PFSK-1 (cell line): Measurements from ENCODE around the gene GDF3.

Experiments used
- FOXP2 ChIP-seq: optimal IDR thresholded peaks from 2 replicates; pipeline ENCODE3; 2011; ENCODE audit warnings: borderline replicate concordance, control low read depth, inconsistent platforms; ENCODE audit not compliant: insufficient read depth; ENCODE audit errors: extremely low read length, extremely low read depth
- POLR2AphosphoS5 ChIP-seq: IDR thresholded peaks from 2 replicates; pipeline ENCODE4 v1.6.1; 2012; ENCODE audit warnings: low read depth, mild to moderate bottlenecking, control low read depth, low read length, moderate library complexity
- SIN3A ChIP-seq: IDR thresholded peaks from 2 replicates; pipeline ENCODE4 v1.6.1; 2012; ENCODE audit warnings: mild to moderate bottlenecking, low read length, moderate library complexity, borderline replicate concordance; ENCODE audit not compliant: insufficient read depth
- TAF1 ChIP-seq: IDR thresholded peaks from 2 replicates; pipeline ENCODE4 v1.6.1; 2012; ENCODE audit warnings: low read length, control low read depth, borderline replicate concordance; ENCODE audit not compliant: insufficient read depth
- TF ChIP-seq, protein P1 (sequence below), 2 experiments: IDR thresholded peaks; 2 replicates each; pipeline versions ENCODE4 v1.6.1 to v1.8.0; 2011 to 2012; ENCODE audit warnings: low read depth in 2 of 2, low read length in 2 of 2, control low read depth in 1 of 2, inconsistent platforms in 1 of 2, mild to moderate bottlenecking in 1 of 2, moderate library complexity in 1 of 2; ENCODE audit not compliant: insufficient read depth in 1 of 2

Gene GDF3

DNA sequence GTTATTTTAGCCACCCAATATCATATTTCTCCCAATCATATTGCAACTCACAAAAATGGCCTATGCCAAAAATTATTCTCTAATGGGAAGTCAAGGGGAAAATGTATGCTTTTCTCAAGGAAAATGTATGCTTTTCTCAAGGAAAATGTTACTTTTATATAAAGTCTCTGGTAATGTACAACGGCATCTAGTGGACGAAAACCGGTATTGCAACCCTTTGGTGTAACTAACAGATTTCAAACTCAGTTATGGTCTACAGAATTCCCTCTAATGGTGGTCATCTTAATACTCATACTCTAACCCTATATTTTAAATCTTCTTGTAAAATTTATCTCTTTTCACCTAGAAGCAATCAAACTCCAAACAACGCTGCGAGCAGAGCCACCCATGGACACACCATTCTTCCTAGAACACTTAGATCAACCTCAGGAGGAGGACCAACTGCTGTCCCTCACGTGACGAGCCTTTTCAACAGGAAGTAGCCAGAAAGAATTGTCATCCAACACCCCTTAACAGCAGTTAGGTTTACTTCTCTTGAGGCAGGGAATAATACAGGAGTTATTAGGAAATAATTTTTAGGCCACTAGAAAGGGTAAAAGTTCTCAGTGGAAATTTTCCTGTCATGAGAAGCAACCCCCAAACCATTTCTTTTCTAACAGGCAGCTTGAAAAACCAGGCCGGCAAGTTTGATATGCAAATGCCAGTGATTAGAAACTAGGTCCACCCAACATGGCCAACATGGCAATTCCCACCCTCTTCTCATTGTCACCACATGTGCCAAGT, 50.0 kb downstream of the GDF3 start:
- no peak for TF ChIP-seq FOXP2
- no peak for TF ChIP-seq SIN3A
- TF ChIP-seq, protein P1, sequence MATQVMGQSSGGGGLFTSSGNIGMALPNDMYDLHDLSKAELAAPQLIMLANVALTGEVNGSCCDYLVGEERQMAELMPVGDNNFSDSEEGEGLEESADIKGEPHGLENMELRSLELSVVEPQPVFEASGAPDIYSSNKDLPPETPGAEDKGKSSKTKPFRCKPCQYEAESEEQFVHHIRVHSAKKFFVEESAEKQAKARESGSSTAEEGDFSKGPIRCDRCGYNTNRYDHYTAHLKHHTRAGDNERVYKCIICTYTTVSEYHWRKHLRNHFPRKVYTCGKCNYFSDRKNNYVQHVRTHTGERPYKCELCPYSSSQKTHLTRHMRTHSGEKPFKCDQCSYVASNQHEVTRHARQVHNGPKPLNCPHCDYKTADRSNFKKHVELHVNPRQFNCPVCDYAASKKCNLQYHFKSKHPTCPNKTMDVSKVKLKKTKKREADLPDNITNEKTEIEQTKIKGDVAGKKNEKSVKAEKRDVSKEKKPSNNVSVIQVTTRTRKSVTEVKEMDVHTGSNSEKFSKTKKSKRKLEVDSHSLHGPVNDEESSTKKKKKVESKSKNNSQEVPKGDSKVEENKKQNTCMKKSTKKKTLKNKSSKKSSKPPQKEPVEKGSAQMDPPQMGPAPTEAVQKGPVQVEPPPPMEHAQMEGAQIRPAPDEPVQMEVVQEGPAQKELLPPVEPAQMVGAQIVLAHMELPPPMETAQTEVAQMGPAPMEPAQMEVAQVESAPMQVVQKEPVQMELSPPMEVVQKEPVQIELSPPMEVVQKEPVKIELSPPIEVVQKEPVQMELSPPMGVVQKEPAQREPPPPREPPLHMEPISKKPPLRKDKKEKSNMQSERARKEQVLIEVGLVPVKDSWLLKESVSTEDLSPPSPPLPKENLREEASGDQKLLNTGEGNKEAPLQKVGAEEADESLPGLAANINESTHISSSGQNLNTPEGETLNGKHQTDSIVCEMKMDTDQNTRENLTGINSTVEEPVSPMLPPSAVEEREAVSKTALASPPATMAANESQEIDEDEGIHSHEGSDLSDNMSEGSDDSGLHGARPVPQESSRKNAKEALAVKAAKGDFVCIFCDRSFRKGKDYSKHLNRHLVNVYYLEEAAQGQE (IDR thresholded peaks at IDR 0.05; ENCODE audit: insufficient read depth in 1 of 2, low read depth in 2 of 2, low read length in 2 of 2), result no peak
- TF ChIP-seq TAF1, result no peak
- no peak for TF ChIP-seq POLR2AphosphoS5

DNA sequence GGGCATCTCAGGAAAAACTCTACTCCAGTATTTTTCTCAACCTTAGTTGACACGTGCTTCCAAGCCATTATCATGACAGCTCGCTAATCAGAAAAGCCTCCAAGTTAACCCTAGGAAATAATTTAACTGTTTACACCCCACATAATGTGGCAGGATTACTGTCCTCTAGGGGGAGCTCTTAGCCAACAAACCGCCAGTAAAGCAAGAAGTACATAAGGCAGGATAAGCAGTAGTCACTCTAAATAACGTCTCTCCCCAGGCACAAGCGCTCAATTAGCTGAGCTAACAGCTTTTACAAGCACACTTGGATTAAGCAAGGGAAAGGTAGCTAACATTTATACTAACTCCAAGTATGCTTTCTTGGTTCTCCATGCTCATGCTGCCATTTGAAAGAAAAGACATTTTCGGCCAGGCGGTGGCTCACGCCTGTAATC, 52.7 kb downstream of the GDF3 start:
- no peak for TF ChIP-seq FOXP2
- TF ChIP-seq SIN3A, result no peak
- TF ChIP-seq POLR2AphosphoS5, result no peak
- TF ChIP-seq TAF1, result no peak
- TF ChIP-seq, protein P1 (IDR thresholded peaks at IDR 0.05; ENCODE audit: insufficient read depth in 1 of 2, low read depth in 2 of 2, low read length in 2 of 2), result no peak

DNA sequence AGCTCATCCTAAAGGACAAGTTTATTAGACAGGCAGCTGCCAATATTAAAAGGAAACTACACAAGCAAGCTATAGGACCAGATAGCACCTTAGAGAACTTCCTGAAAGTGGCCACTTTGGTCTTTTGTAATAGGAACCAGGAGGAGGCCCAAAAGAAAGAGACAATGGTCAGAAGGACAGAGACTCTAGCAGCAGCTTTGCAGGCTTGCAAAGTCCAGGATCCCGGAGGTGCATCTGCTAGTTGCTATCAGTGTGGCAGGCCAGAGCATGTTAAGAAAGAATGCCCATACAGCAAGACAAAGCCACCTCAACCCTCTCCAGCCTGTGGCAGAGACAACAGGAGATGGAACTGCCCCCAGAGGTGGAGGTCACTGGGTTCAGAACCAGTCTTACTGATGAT, 53.3 kb downstream of the GDF3 start:
- TF ChIP-seq SIN3A, result no peak
- TF ChIP-seq, protein P1 (IDR thresholded peaks at IDR 0.05; ENCODE audit: insufficient read depth in 1 of 2, low read depth in 2 of 2, low read length in 2 of 2), result no peak
- TF ChIP-seq POLR2AphosphoS5, result no peak
- no peak for TF ChIP-seq TAF1
